ENCODE data around the gene MBP. TPM values are rescaled to one million over a fixed set of nuclear protein-coding genes. Genes with fewer than 3 reads are reported as not detected.

MBP gene
- total RNA-seq, 1 experiment from 2014 or later, result 88.8 TPM

GRCh38 chr18:77068321-77069312 lies 64.0 kb downstream of the MBP start:
- POLR2A ChIA-PET, result interaction anchor here (0.6 kb wide), 1 partner anchor 29 kb away, joined by 3 read pairs; no protein-coding TSS in a partner anchor

More at GRCh38 chr18:77068321-77069312, 64.0 kb downstream of the MBP start:
- H3K27ac ChIP-seq (ENCODE audit: low read length), result peak overlapping the region; percentile 81
- CTCF ChIA-PET, result interaction anchor here (0.6 to 1.5 kb wide), 3 partner anchors 12 to 301 kb away, joined by 4 to 5 read pairs (median 4); no protein-coding TSS in a partner anchor
- no peak for TF ChIP-seq REST (IDR thresholded peaks at IDR 0.05; ENCODE audit: insufficient read depth in 1 of 2, low read depth in 2 of 2, low read length in 1 of 2)
- no peak for TF ChIP-seq CTCF (IDR thresholded peaks at IDR 0.05)
- TF ChIP-seq SIN3A (IDR thresholded peaks at IDR 0.05; ENCODE audit: borderline replicate concordance, insufficient read depth, low read depth, low read length), result no peak
- no peak for TF ChIP-seq TCF7L2 (IDR thresholded peaks at IDR 0.05; ENCODE audit: low read depth, low read length)
- no peak for TF ChIP-seq POLR2AphosphoS5 (IDR thresholded peaks at IDR 0.05; ENCODE audit: low read depth, low read length)
- no peak for ATAC-seq
- H3K27me3 ChIP-seq (ENCODE audit: control insufficient read depth, insufficient read depth, low read length), result no peaks in the 10 kb centered on the region
- peaks cover 93% of the 10 kb centered on the region for H3K4me1 ChIP-seq (ENCODE audit: control insufficient read depth, insufficient read depth, low read length)
- H3K9me3 ChIP-seq (ENCODE audit: control insufficient read depth, insufficient read depth, low read depth, low read length), result no peaks in the 10 kb centered on the region
- BruUV-seq (replicated peaks), result no TSS peak
- in situ Hi-C loops (cut with HindIII; ENCODE audit: low pct_unique_long_range_greater_than_20kb, low sequenced_read_pairs) (no loop called here), intact Hi-C loops (cut with micrococcal nuclease; ENCODE audit: unreplicated experiment) (no loop called here)
- no peak overlapping the region for H3K4me3 ChIP-seq (ENCODE audit: low read depth in 2 of 2, low read length in 2 of 2)
- H3K36me3 ChIP-seq (ENCODE audit: control insufficient read depth, insufficient read depth, low read length), result no peaks in the 10 kb centered on the region; the same call in 1 of the 2 replicates
- no peak for DNase-seq (ENCODE audit: low read depth, low spot score)
